DND-41 (cell line): ENCODE measurements around the gene ALDH1L1.
"Not testable (repeated sequence)": the region's sequence is repeated elsewhere in the genome, so short reads cannot be mapped to it uniquely, and the experiment has no call there.

Experiments
- ATAC-seq: fragments of 200-7000 bp; cut with Tn5 transposase; 3 replicates; pipeline ENCODE4 v1.9.1; 2021; ENCODE audit warnings: low read depth; ENCODE audit not compliant: insufficient read depth
- DNase-seq: peaks from one replicate; pipeline ENCODE4 v3.0.0-alpha.2; 2020
- H2AFZ ChIP-seq: 2 replicates; pipeline ENCODE4 v1.6.0; 2012; ENCODE audit warnings: low read depth, low read length
- H3K27ac ChIP-seq: 2 replicates; pipeline ENCODE4 v1.5.1; 2012; ENCODE audit warnings: low read length, inconsistent platforms
- H3K27me3 ChIP-seq: fragments of 200-600 bp; sonication (generic); 2 replicates; pipeline ENCODE4 v1.6.0; 2012; ENCODE audit warnings: low read length, mild to moderate bottlenecking, inconsistent platforms; ENCODE audit not compliant: insufficient read depth, poor library complexity
- H3K36me3 ChIP-seq: 2 replicates; pipeline ENCODE4 v1.5.1; 2012; ENCODE audit warnings: low read length, inconsistent platforms; ENCODE audit not compliant: insufficient read depth
- H3K4me1 ChIP-seq: 2 replicates; pipeline ENCODE4 v1.5.1; 2012; ENCODE audit warnings: mild to moderate bottlenecking, low read length; ENCODE audit not compliant: insufficient read depth
- H3K4me2 ChIP-seq: 2 replicates; pipeline ENCODE4 v1.6.0; 2012; ENCODE audit warnings: mild to moderate bottlenecking, moderate library complexity, low read length, inconsistent platforms; ENCODE audit not compliant: insufficient read depth
- H3K4me3 ChIP-seq, 2 experiments: fragments of 200-600 bp in 1 of 2; shearing (Covaris generic) in 1 of 2; 2 replicates each; pipeline ENCODE4 v1.5.1; 2012 to 2016; ENCODE audit warnings: inconsistent platforms in 2 of 2, low read length in 2 of 2, mild to moderate bottlenecking in 2 of 2, low read depth in 1 of 2, moderate library complexity in 1 of 2
- H3K79me2 ChIP-seq: 2 replicates; pipeline ENCODE4 v1.6.0; 2012; ENCODE audit warnings: low read length, inconsistent platforms; ENCODE audit not compliant: insufficient read depth
- H3K9ac ChIP-seq: 2 replicates; pipeline ENCODE4 v1.6.0; 2012; ENCODE audit warnings: low read depth, mild to moderate bottlenecking, inconsistent platforms, low read length, moderate library complexity
- H3K9me3 ChIP-seq: 2 replicates; pipeline ENCODE4 v1.5.1; 2012; ENCODE audit warnings: low read length, moderate library complexity, mild to moderate bottlenecking, inconsistent platforms; ENCODE audit not compliant: insufficient read depth, severe bottlenecking
- H4K20me1 ChIP-seq: 2 replicates; pipeline ENCODE4 v1.6.0; 2012; ENCODE audit warnings: low read length; ENCODE audit not compliant: insufficient read depth
- EZH2 ChIP-seq: IDR thresholded peaks from 3 replicates; pipeline ENCODE4 v1.6.1; 2012; ENCODE audit warnings: borderline replicate concordance, low read depth, mild to moderate bottlenecking, moderate library complexity, low read length, inconsistent platforms; ENCODE audit not compliant: severe bottlenecking
- TF ChIP-seq, protein P1 (sequence below): IDR thresholded peaks from 2 replicates; pipeline ENCODE4 v1.5.1; 2012; ENCODE audit warnings: borderline replicate concordance, low read length, moderate library complexity, mild to moderate bottlenecking; ENCODE audit not compliant: poor library complexity, severe bottlenecking; ENCODE audit errors: extremely low read depth

The ALDH1L1 gene

DNA sequence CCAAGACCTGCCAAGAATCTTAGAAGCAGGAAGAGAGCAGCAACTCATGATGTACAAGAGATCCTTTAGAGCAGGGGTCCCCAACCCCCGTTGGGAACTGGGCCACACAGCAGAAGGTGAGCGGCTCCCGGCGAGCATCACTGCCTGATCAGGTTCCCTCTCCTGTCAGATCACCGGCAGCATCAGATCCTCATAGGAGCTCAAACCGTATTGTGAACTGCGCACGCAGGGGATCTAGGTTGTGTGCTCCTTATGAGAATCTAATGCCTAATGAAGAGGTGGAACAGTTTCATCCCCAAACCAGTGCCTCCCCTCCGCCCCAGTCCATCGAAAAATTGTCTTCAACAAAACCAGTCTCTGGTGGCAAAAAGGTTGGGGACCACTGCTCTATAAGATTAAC lies 110.2 kb downstream of the ALDH1L1 start:
- Histone ChIP-seq H3K9me3 (peaks cover 2% of the 10 kb centered on the region), H4K20me1 (no peaks in the 10 kb centered on the region), H3K4me3 (no peak overlapping the region), H3K4me1 (no peaks in the 10 kb centered on the region), H3K36me3 (no peaks in the 10 kb centered on the region), H3K79me2 (no peaks in the 10 kb centered on the region), H3K27ac (no peak overlapping the region), H3K4me2 (no peak overlapping the region), H3K27me3 (no peaks in the 10 kb centered on the region), H3K9ac (no peak overlapping the region), H2AFZ (no peak overlapping the region)
- ATAC-seq (no peak), DNase-seq (no peak)
- TF ChIP-seq, protein P1, sequence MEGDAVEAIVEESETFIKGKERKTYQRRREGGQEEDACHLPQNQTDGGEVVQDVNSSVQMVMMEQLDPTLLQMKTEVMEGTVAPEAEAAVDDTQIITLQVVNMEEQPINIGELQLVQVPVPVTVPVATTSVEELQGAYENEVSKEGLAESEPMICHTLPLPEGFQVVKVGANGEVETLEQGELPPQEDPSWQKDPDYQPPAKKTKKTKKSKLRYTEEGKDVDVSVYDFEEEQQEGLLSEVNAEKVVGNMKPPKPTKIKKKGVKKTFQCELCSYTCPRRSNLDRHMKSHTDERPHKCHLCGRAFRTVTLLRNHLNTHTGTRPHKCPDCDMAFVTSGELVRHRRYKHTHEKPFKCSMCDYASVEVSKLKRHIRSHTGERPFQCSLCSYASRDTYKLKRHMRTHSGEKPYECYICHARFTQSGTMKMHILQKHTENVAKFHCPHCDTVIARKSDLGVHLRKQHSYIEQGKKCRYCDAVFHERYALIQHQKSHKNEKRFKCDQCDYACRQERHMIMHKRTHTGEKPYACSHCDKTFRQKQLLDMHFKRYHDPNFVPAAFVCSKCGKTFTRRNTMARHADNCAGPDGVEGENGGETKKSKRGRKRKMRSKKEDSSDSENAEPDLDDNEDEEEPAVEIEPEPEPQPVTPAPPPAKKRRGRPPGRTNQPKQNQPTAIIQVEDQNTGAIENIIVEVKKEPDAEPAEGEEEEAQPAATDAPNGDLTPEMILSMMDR = no peak
- TF ChIP-seq EZH2 = no peak

DNA sequence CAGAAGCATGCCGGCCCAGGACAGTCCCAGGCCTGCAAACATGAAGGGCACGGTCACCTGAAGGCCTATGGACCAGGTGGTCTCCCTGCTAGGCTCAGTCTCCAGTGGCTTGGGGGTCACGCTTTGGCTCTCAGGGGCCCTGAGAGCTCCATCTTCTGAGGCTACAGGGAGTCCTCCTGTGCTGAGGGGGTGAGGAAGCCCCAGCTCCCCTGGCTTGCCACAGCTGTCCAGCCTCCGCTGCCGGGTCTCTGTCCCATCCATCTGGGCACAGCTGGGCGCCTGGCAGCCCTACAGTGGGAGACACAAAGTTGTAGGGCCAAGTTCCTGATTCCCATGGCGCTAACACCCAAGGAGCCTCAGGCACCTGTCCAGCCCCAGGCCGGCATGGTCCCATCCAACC lies 112.4 kb downstream of the ALDH1L1 start:
- TF ChIP-seq, protein P1 = no peak
- TF ChIP-seq EZH2 = no peak

DNA sequence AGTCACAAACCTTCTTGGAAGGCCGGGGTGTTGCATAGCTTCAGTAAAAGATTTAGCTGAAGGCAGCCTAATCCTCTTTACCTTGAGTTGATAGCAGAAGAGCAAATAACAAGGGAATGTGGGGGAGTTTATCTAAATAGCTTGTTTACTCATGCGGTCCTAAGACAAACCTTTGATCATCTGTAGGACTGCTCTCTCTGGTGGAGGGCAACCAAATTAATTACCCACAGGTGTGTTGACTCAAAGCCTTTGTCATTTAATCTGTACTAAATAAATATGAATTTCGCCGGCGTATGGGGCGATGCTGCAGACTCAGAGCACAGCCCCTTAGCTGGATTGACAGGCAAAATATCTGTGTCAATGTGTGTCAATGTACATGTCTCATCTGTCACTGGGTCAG lies 113.7 kb downstream of the ALDH1L1 start:
- H3K9ac ChIP-seq, H3K4me2 ChIP-seq, ATAC-seq, H4K20me1 ChIP-seq, H3K27ac ChIP-seq, DNase-seq, H3K36me3 ChIP-seq, H2AFZ ChIP-seq, H3K4me3 ChIP-seq, H3K27me3 ChIP-seq, H3K79me2 ChIP-seq, H3K4me1 ChIP-seq, H3K9me3 ChIP-seq: not testable (repeated sequence)

More for the DNA sequence above, 112.4 kb downstream of the ALDH1L1 start:
- Histone ChIP-seq H3K9me3 (no peaks in the 10 kb centered on the region), H3K9ac (no peak overlapping the region), H3K79me2 (no peaks in the 10 kb centered on the region), H3K36me3 (no peaks in the 10 kb centered on the region), H2AFZ (no peak overlapping the region), H3K27ac (no peak overlapping the region), H3K4me1 (peaks cover 8% of the 10 kb centered on the region), H4K20me1 (no peaks in the 10 kb centered on the region), H3K27me3 (no peaks in the 10 kb centered on the region), H3K4me3 (no peak overlapping the region), H3K4me2 (no peak overlapping the region)
- DNase-seq (no peak), ATAC-seq (no peak)

DNA sequence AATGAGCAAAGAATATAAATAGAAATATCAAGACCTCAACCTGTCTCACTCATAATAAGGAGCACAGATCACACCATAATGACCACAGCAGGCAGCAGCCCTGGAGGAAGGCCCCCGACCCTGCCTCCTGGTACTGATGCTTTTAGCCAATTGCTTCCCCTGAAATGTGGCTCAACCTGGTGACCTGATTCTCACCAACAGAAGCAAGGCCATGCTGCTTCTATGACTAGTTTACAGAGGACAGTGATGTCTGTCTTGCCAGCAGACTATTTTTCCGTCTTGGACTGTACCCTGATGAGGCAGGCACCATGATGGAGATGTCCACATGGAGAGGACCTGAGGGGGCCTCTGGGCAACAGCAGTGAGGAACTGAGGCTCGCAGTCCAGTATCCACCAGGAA lies 114.5 kb downstream of the ALDH1L1 start:
- Histone ChIP-seq H3K9ac (no peak overlapping the region), H3K4me1 (peaks cover 8% of the 10 kb centered on the region), H3K36me3 (no peaks in the 10 kb centered on the region), H3K27ac (no peak overlapping the region), H3K9me3 (no peaks in the 10 kb centered on the region), H4K20me1 (no peaks in the 10 kb centered on the region), H3K4me3 (no peak overlapping the region), H3K4me2 (no peak overlapping the region), H2AFZ (no peak overlapping the region), H3K27me3 (no peaks in the 10 kb centered on the region), H3K79me2 (no peaks in the 10 kb centered on the region)
- DNase-seq = no peak
- no peak for ATAC-seq
- TF ChIP-seq, protein P1 = no peak
- no peak for TF ChIP-seq EZH2
